Retinal pigment epithelial cell (primary cell): ENCODE measurements around the gene CYTH4.

Experiments
- DNase-seq: peaks from one replicate; pipeline ENCODE4 v3.0.0-alpha.2; 2010; ENCODE audit warnings: low read depth
- H3K4me3 ChIP-seq: 2 replicates; pipeline ENCODE4 v1.5.1; 2011; ENCODE audit warnings: mild to moderate bottlenecking, low read length, control low read depth, moderate library complexity
- CTCF ChIP-seq: conservative IDR thresholded peaks from 2 replicates; pipeline ENCODE4 v1.5.1; 2011; ENCODE audit warnings: low read depth, low read length, control low read depth, inconsistent platforms

Gene CYTH4

GRCh38 chr22:37274380-37274862, 7.9 kb upstream of the CYTH4 start:
- no peak for DNase-seq
- no peak overlapping the region for H3K4me3 ChIP-seq
- no peak for TF ChIP-seq CTCF

- no peak for DNase-seq
- H3K4me3 ChIP-seq = no peak overlapping the region
- TF ChIP-seq CTCF = no peak
These were observed 7.2 kb upstream of the CYTH4 start for GRCh38 chr22:37275134-37275533.

GRCh38 chr22:37275622-37276021, 6.7 kb upstream of the CYTH4 start:
- no peak for DNase-seq
- no peak overlapping the region for H3K4me3 ChIP-seq
- TF ChIP-seq CTCF = no peak

- no peak overlapping the region for H3K4me3 ChIP-seq
- no peak for TF ChIP-seq CTCF
- DNase-seq = no peak
These were observed 5.5 kb upstream of the CYTH4 start for GRCh38 chr22:37276776-37277175.

GRCh38 chr22:37277384-37277783, 4.9 kb upstream of the CYTH4 start:
- TF ChIP-seq CTCF = no peak
- H3K4me3 ChIP-seq = no peak overlapping the region
- DNase-seq = no peak

GRCh38 chr22:37278261-37278660, 4.0 kb upstream of the CYTH4 start:
- TF ChIP-seq CTCF = no peak
- no peak overlapping the region for H3K4me3 ChIP-seq
- DNase-seq = no peak

GRCh38 chr22:37279331-37280181, 2.8 kb upstream of the CYTH4 start:
- H3K4me3 ChIP-seq = no peak overlapping the region
- no peak for TF ChIP-seq CTCF
- no peak for DNase-seq
